ENCODE results near the gene CHORDC1.

The CHORDC1 gene

DNA sequence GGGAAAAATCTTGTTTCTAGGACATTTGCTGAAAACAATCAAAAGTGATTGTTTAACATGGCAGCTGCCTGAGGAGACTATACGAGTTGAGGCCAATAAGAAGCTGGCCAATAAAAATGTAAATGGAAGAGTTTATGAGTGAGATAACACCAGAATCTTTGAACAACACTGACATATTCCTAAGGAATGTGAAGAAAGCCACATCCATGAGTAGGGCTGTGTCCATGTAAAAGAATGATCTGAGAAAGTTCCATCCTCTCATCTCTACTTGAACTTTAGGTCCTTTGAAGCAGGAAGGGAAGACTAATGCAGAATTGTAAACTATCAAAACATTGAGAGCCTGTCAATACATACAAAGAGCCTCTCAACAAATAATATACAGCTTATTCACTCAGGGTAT is 6.9 kb upstream of the CHORDC1 start:
- no peak for TF ChIP-seq ZFX (IDR thresholded peaks at IDR 0.05; ENCODE audit: borderline replicate concordance)
- TF ChIP-seq, protein P1, sequence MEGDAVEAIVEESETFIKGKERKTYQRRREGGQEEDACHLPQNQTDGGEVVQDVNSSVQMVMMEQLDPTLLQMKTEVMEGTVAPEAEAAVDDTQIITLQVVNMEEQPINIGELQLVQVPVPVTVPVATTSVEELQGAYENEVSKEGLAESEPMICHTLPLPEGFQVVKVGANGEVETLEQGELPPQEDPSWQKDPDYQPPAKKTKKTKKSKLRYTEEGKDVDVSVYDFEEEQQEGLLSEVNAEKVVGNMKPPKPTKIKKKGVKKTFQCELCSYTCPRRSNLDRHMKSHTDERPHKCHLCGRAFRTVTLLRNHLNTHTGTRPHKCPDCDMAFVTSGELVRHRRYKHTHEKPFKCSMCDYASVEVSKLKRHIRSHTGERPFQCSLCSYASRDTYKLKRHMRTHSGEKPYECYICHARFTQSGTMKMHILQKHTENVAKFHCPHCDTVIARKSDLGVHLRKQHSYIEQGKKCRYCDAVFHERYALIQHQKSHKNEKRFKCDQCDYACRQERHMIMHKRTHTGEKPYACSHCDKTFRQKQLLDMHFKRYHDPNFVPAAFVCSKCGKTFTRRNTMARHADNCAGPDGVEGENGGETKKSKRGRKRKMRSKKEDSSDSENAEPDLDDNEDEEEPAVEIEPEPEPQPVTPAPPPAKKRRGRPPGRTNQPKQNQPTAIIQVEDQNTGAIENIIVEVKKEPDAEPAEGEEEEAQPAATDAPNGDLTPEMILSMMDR (IDR thresholded peaks at IDR 0.05) = no peak
- H3K27ac ChIP-seq = no peak overlapping the region

DNA sequence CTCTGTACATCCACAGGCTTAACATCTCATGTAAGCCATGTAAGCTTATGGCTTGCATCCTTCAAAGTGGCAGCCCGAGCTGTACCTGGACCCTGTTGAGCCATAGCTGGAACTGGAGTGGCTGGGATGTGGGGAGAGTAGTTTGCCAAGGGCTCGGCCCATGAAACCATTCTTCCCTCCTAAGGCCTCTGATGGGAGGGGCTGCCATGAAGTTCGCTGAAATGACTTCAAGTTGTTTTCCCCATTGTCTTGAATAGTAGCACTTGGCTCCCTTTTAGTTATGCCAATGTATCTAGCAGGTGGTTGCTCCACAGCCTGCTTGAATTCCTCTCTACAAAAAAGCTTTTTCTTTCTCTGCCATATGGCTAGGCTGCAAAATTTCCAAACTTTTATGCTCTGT is 5.2 kb upstream of the CHORDC1 start:
- TF ChIP-seq, protein P1 (IDR thresholded peaks at IDR 0.05) = no peak
- H3K27ac ChIP-seq = no peak overlapping the region

DNA sequence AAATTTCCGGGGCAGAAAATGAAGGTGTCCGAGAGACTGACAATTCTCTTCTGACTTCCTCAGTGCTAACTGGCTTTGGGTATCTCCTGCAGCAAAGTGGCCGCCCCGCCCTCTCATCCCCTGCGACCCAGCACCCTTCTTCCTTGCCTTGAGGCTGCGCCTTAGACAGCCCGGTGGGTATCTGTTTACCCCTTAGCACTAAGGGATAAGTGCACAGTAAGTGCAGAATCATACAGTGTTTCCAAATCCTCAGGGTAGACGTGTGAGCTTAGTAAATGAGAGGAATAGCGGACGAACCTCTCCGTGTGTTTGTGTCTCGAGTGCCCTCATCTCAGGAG is 368 bp upstream of the CHORDC1 start:
- TF ChIP-seq ZFX (IDR thresholded peaks at IDR 0.05; ENCODE audit: borderline replicate concordance) = no peak
- TF ChIP-seq, protein P1 (IDR thresholded peaks at IDR 0.05) = no peak
- peak overlapping the region; percentile 79 for H3K27ac ChIP-seq

DNA sequence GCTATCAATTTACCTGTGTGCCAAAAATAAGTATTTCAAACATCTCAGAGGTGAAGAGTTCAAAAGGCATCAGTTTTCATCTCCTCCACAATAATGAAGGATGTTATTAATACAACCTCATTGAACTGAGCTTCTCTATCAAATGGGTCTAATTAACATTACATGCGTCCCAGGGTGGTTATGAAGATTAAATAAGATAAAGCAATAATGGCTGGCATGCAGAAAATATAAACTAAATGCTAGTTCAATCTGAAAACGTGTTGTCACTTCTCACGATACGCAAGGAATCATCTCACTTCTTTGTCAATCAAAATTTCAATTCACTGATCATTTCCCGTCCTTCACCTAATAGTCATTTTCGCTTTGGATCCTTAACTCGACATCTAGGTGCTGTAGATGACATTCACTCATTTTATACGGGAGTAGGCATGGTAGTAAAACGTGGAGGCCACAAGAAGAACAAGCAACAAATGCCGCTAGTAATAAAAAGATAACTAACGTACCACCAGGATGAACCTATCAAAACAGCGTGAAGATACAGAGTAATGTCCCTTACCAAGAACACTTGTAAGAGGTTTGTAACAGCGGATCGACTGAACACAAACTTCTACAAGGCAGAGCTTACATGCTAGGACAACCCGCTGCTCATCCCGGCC is 918 bp downstream of the CHORDC1 start:
- no peak for TF ChIP-seq ZFX (IDR thresholded peaks at IDR 0.05; ENCODE audit: borderline replicate concordance)
- TF ChIP-seq, protein P1 (IDR thresholded peaks at IDR 0.05) = no peak
- H3K27ac ChIP-seq = peak overlapping the region; percentile 79

DNA sequence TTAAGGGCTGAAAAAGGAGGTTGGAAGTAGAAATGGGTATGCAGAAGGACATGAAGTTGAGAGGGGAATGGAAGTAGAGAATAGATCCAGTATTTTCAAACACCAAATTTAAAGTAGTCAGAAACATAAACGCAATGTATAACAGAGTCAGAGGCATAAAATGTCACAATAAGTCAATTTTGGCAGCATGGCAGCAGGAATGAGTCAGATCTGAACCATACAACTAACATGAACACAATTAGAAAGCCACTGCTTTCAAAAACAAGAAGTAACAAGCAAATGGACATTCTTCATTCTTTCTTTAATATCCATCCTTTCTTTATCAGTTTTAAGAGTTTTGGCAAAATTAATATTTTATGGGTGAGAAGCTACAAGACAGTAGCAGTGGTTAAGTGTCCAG is 2.5 kb downstream of the CHORDC1 start:
- no peak for TF ChIP-seq ZFX (IDR thresholded peaks at IDR 0.05; ENCODE audit: borderline replicate concordance)
- TF ChIP-seq, protein P1 (IDR thresholded peaks at IDR 0.05) = no peak
- H3K27ac ChIP-seq = no peak overlapping the region

DNA sequence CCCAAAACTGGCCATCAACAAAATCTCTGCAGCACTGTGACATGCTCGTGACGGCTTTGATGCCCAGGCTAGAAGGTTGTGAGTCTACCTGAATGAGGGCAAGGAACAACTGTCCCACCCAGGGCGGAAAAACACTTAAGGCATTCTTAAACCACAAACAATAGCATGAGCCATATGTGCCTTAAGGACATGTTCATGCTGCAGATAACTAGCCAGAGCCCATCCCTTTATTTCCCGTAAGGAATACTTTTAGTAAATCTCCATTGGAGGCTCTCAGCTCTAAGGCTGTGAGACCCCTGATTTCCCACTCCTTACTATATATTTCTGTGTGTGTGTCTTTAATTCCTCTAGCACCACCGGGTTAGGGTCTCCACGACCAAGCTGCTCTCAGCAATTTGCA is 3.4 kb downstream of the CHORDC1 start:
- no peak for TF ChIP-seq ZFX (IDR thresholded peaks at IDR 0.05; ENCODE audit: borderline replicate concordance)
- TF ChIP-seq, protein P1 (IDR thresholded peaks at IDR 0.05) = no peak
- H3K27ac ChIP-seq = no peak overlapping the region

DNA sequence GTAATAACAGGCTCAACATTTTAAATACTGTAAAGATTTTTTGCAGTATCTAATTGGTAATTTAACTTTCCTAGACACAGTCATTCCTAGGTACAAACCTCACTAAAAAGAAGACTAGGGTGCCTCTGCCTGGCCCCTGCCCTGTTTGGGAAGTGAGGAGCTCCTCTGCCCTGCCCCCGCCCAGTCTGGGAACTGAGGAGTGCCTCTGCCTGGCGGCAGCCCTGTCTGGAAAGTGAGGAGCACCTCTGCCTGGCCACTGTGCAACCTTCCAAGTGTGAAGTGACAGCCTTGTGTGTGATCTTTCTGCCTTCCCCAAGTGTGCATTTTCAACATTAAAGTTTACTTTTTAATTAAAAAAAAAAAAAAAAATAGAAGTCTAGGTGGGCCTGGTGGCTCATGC is 4.2 kb downstream of the CHORDC1 start:
- H3K27ac ChIP-seq = no peak overlapping the region

More for the DNA sequence above, 4.2 kb downstream of the CHORDC1 start:
- TF ChIP-seq ZFX (IDR thresholded peaks at IDR 0.05; ENCODE audit: borderline replicate concordance) = no peak
- TF ChIP-seq, protein P1 (IDR thresholded peaks at IDR 0.05) = no peak

All from 22Rv1 (cell line).